WTC11 (cell line): ENCODE measurements around the gene GDPD4. TPM values are rescaled to one million over a fixed set of nuclear protein-coding genes. Genes with fewer than 3 reads are reported as not detected.

Experiments
- ATAC-seq: fragments of 200-7000 bp; cut with Tn5 transposase; 2 replicates; pipeline ENCODE4 v1.10.0; 2021; ENCODE audit warnings: mild to moderate bottlenecking, moderate library complexity
- CTCF ChIA-PET: fragments of 300-600 bp; sonication (Branson Sonifier 250); formaldehyde crosslinking; loops from one replicate; lab custom pipeline; 2021; ENCODE audit warnings: antibody characterized with exemption; lab: Charles Lee
- POLR2A ChIA-PET: fragments of 350-600 bp; sonication (Branson Sonifier 250); formaldehyde crosslinking; loops from one replicate; lab custom pipeline; 2021; ENCODE audit warnings: antibody characterized with exemption; lab: Charles Lee
- DNase-seq: peaks from one replicate; pipeline ENCODE4 v3.0.0; 2021; ENCODE audit warnings: low spot score
- H3K27ac Mint-ChIP-seq: 2 replicates; pipeline ENCODE4 v1.8.0; 2021; ENCODE audit warnings: mixed read lengths
- H3K27me3 Mint-ChIP-seq: 2 replicates; pipeline ENCODE4 v1.8.0; 2021; ENCODE audit warnings: low read depth, mild to moderate bottlenecking, moderate library complexity, mixed read lengths
- H3K36me3 Mint-ChIP-seq: 2 replicates; pipeline ENCODE4 v1.8.0; 2021; ENCODE audit warnings: mixed read lengths
- H3K4me1 Mint-ChIP-seq: 2 replicates; pipeline ENCODE4 v1.8.0; 2022; ENCODE audit warnings: mixed read lengths
- H3K4me3 Mint-ChIP-seq: 2 replicates; pipeline ENCODE4 v1.8.0; 2021; ENCODE audit warnings: mild to moderate bottlenecking, moderate library complexity, mixed read lengths
- H3K9me3 Mint-ChIP-seq: 2 replicates; pipeline ENCODE4 v1.8.0; 2021; ENCODE audit warnings: mixed read lengths
- AFF4 ChIP-seq: sonication (generic); formaldehyde crosslinking; IDR thresholded peaks from 2 replicates; pipeline ENCODE4 v1.8.1; 2023; ENCODE audit warnings: mild to moderate bottlenecking, missing genetic modification reagents, borderline replicate concordance
- ARID4B ChIP-seq: sonication (generic); formaldehyde crosslinking; IDR thresholded peaks from 2 replicates; pipeline ENCODE4 v1.8.0; 2023; ENCODE audit warnings: missing genetic modification reagents, mild to moderate bottlenecking, borderline replicate concordance
- ATF3 ChIP-seq: sonication (generic); formaldehyde crosslinking; conservative IDR thresholded peaks from 2 replicates; pipeline ENCODE4 v1.8.1; 2022; ENCODE audit warnings: mild to moderate bottlenecking, missing genetic modification reagents
- CTCF ChIP-seq: fragments of 200-600 bp; IDR thresholded peaks from 2 replicates; pipeline ENCODE4 v1.8.0; 2022; ENCODE audit warnings: antibody characterized with exemption
- JAZF1 ChIP-seq: fragments of 250-450 bp; sonication (Bioruptor Pico); IDR thresholded peaks from 2 replicates; pipeline ENCODE4 v1.9.0; 2021; ENCODE audit warnings: moderate library complexity, mild to moderate bottlenecking, inconsistent platforms
- MLX ChIP-seq: sonication (generic); formaldehyde crosslinking; IDR thresholded peaks from 2 replicates; pipeline ENCODE4 v1.8.1; 2023; ENCODE audit warnings: mild to moderate bottlenecking, missing genetic modification reagents, moderate library complexity
- SOX15 ChIP-seq: fragments of 250-450 bp; sonication (Bioruptor Pico); IDR thresholded peaks from 2 replicates; pipeline ENCODE4 v1.9.0; 2021; ENCODE audit warnings: mild to moderate bottlenecking
- USF1 ChIP-seq: sonication (generic); formaldehyde crosslinking; IDR thresholded peaks from 2 replicates; pipeline ENCODE4 v1.8.0; 2022; ENCODE audit warnings: mild to moderate bottlenecking, missing genetic modification reagents
- USF2 ChIP-seq: sonication (generic); formaldehyde crosslinking; IDR thresholded peaks from 2 replicates; pipeline ENCODE4 v1.8.1; 2023; ENCODE audit warnings: mild to moderate bottlenecking, missing genetic modification reagents, moderate library complexity
- total RNA-seq: library from RNA; stranded (reverse); gene quantifications from 3 replicates; pipeline ENCODE4 v1.2.3, GENCODE V29; 2021

GDPD4 gene
- total RNA-seq, 1 experiment from 2014 or later = not detected

GRCh38 chr11:77187776-77188632, 113.5 kb downstream of the GDPD4 start:
- no peaks in the 10 kb centered on the region; the same call in 1 of the 2 replicates for H3K27me3 Mint-ChIP-seq
- TF ChIP-seq CTCF (peak; percentile 85), JAZF1 (CRISPR knock-in tag) (no peak), USF2 (CRISPR knock-in tag) (peak; percentile 28; the same call in 1 of the 2 replicates), USF1 (CRISPR knock-in tag) (0 out of 2 replicates have a peak, but pooled peaks have one; percentile 12), MLX (no peak), SOX15 (no peak), ATF3 (CRISPR knock-in tag) (no peak), ARID4B (CRISPR knock-in tag) (no peak), AFF4 (CRISPR knock-in tag) (no peak)
- POLR2A ChIA-PET = interaction anchor here (1.4 kb wide), 1 partner anchor 61 kb away, joined by 6 read pairs; no protein-coding TSS in a partner anchor
- H3K27ac Mint-ChIP-seq = 0 out of 2 replicates have a peak overlapping the region, but pooled peaks have one; percentile 3
- CTCF ChIA-PET = interaction anchor here (0.7 to 7.4 kb wide), 29 partner anchors 9 to 407 kb away, joined by 3 to 147 read pairs (median 7); partner anchors contain the start of genes AQP11 and MYO7A
- peak; percentile 83 for DNase-seq
- H3K36me3 Mint-ChIP-seq = no peaks in the 10 kb centered on the region
- no peak overlapping the region for H3K4me3 Mint-ChIP-seq
- peak; percentile 57 for ATAC-seq
- peaks cover 16% of the 10 kb centered on the region for H3K4me1 Mint-ChIP-seq
- H3K9me3 Mint-ChIP-seq = no peaks in the 10 kb centered on the region
